HL-60 (cell line): ENCODE measurements around the gene CBLN3.
A peak's percentile ranks its signal among the peaks of the same experiment; 100 is the strongest.

Experiments used
- DNase-seq, 2 experiments: peaks; one replicate each; pipeline ENCODE4 v3.0.0-alpha.2; 2010 to 2020; ENCODE audit warnings: low read depth in 1 of 2, low spot score in 1 of 2
- H3K27ac ChIP-seq: fragments of 250-450 bp; sonication (Bioruptor Pico); replicated peaks from 2 replicates; pipeline ENCODE4 v1.5.1; 2020; ENCODE audit warnings: mild to moderate bottlenecking, moderate library complexity
- H3K27me3 ChIP-seq: fragments of 250-450 bp; sonication (Bioruptor Pico); 2 replicates; pipeline ENCODE4 v1.5.1; 2021; ENCODE audit warnings: mild to moderate bottlenecking, moderate library complexity; ENCODE audit not compliant: insufficient read depth, poor library complexity, severe bottlenecking
- H3K4me3 ChIP-seq: replicated peaks from 2 replicates; pipeline ENCODE4 v1.5.1; 2011; ENCODE audit warnings: mild to moderate bottlenecking, control low read depth, low read length; ENCODE audit not compliant: insufficient read depth
- GABPA ChIP-seq: IDR thresholded peaks from 2 replicates; pipeline ENCODE4 v1.6.1; 2012; ENCODE audit warnings: low read depth
- POLR2AphosphoS5 ChIP-seq: IDR thresholded peaks from 2 replicates; pipeline ENCODE4 v1.6.1; 2012; ENCODE audit warnings: low read depth
- REST ChIP-seq: IDR thresholded peaks from 2 replicates; pipeline ENCODE4 v1.6.1; 2012; ENCODE audit warnings: low read depth; ENCODE audit not compliant: insufficient replicate concordance
- SPI1 ChIP-seq: IDR thresholded peaks from 2 replicates; pipeline ENCODE4 v1.6.1; 2012; ENCODE audit warnings: low read depth, mild to moderate bottlenecking, borderline replicate concordance
- TF ChIP-seq, protein P1 (sequence below): IDR thresholded peaks from one replicate; pipeline ENCODE4 v1.5.1; 2011; ENCODE audit warnings: low read length, control low read depth, inconsistent platforms; ENCODE audit not compliant: insufficient read depth

CBLN3 gene

GRCh38 chr14:24442240-24443052, 13.0 kb upstream of the CBLN3 start, which contains the start of gene SDR39U1:
SDR39U1 (minus strand) TSS chr14:24442776; CDS start chr14:24442769, 7 bp downstream.
- peak within 1 kb of the TSS; percentile 95 for H3K27ac ChIP-seq
- H3K27me3 ChIP-seq = no peaks in the 10 kb centered on the region
- peak within 1 kb of the TSS; percentile 80 for H3K4me3 ChIP-seq
- DNase-seq = peak; percentile 98 to 99
- TF ChIP-seq GABPA = peak; percentile 95
- TF ChIP-seq POLR2AphosphoS5 = peak; percentile 92
- peak; percentile 65 for TF ChIP-seq REST
- no peak for TF ChIP-seq SPI1
- TF ChIP-seq, protein P1, sequence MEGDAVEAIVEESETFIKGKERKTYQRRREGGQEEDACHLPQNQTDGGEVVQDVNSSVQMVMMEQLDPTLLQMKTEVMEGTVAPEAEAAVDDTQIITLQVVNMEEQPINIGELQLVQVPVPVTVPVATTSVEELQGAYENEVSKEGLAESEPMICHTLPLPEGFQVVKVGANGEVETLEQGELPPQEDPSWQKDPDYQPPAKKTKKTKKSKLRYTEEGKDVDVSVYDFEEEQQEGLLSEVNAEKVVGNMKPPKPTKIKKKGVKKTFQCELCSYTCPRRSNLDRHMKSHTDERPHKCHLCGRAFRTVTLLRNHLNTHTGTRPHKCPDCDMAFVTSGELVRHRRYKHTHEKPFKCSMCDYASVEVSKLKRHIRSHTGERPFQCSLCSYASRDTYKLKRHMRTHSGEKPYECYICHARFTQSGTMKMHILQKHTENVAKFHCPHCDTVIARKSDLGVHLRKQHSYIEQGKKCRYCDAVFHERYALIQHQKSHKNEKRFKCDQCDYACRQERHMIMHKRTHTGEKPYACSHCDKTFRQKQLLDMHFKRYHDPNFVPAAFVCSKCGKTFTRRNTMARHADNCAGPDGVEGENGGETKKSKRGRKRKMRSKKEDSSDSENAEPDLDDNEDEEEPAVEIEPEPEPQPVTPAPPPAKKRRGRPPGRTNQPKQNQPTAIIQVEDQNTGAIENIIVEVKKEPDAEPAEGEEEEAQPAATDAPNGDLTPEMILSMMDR = no peak

DNA sequence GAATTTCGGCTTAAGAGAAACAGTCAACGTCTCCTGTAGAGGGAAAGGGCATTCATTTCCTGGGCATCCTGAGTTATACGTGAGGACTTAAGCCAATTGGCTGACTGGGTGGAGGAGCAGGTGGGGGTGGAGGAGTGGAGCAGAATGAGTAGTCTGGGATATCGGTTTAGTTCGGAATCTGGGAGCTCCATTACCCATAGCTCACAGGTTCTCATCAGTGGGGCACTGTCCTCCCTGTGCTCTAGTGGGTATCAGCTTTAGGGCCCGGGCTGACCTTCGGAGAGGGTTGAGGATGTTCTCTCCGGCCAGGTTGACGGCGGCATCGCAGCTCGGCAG, 12.4 kb upstream of the CBLN3 start:
- no peaks in the 10 kb centered on the region for H3K27me3 ChIP-seq
- peak overlapping the region; percentile 80 for H3K4me3 ChIP-seq
- H3K27ac ChIP-seq = peak overlapping the region; percentile 95
- TF ChIP-seq GABPA = no peak
- TF ChIP-seq SPI1 = no peak
- no peak for TF ChIP-seq REST
- no peak for TF ChIP-seq POLR2AphosphoS5
- DNase-seq = no peak

DNA sequence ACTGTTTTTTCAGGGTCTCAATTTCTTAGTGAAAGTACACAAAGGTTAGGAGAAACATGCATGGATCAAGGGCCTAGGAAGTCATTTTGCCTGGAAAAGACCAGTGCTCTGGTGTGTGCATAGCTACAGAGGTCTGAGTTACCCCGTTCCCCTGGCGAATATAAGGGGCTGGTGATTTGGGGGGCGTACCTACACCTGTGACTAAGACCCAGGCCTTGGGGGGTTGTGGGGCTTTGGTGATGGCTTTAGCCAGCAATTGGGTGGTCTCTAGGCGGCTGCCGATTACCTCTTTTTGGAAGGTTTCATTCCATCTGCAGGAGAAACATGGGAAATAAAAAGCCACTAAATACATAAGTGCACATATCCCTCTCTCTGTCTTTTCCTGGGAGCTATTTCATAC, 12.0 kb upstream of the CBLN3 start:
- Histone ChIP-seq H3K27me3 (no peaks in the 10 kb centered on the region), H3K4me3 (peak overlapping the region; percentile 80), H3K27ac (peak overlapping the region; percentile 95)
- DNase-seq = no peak
- TF ChIP-seq, protein P1 = no peak
- no peak for TF ChIP-seq POLR2AphosphoS5
- no peak for TF ChIP-seq GABPA
- no peak for TF ChIP-seq SPI1
- TF ChIP-seq REST = no peak
